ENCODE data around the gene DCST2.

The DCST2 gene

DNA sequence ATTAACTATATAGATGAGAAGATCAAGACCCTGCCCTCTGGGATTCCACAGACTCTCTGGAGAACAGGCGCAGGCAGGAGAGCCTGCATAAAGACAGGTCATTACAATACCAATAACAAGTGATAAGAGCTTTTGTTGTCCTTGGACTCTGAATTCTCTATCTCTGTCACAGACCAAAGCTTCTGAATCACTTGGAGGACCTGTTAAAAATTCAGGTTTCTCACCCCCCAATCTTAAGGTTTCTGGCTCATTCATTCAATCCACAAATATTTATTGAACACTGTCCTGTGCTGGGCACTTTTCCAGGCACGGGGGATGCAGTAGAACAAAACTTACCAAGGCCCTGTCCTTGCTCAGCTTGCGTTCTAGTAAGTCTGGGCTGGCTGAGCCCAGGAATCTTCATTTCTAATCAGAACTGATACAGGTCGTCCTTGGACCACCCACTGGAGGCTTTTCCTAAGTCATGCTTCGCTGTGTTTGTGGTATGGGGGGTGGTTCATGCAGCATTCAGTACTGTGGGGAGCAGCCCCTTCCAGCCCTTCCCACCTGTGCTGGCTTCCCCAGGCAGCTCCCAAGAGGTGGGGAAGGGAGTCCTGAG is 31.4 kb upstream of the DCST2 start:
- H3K4me3 ChIP-seq (ENCODE audit: low read length) = peak overlapping the region; percentile 89
- no peak overlapping the region for H3K27ac ChIP-seq (ENCODE audit: low read length)
- no peak overlapping the region for H3K9ac ChIP-seq (ENCODE audit: low read length)
- H3K4me1 ChIP-seq (ENCODE audit: control insufficient read depth, low read depth, low read length) = peaks cover 18% of the 10 kb centered on the region
- H3K27me3 ChIP-seq (ENCODE audit: control insufficient read depth, insufficient read depth, low read length) = peaks cover 6% of the 10 kb centered on the region
- H3K9me3 ChIP-seq (ENCODE audit: control insufficient read depth, low read depth, low read length) = no peaks in the 10 kb centered on the region
- peaks cover 12% of the 10 kb centered on the region for H3K36me3 ChIP-seq (ENCODE audit: control insufficient read depth, low read depth, low read length)

DNA sequence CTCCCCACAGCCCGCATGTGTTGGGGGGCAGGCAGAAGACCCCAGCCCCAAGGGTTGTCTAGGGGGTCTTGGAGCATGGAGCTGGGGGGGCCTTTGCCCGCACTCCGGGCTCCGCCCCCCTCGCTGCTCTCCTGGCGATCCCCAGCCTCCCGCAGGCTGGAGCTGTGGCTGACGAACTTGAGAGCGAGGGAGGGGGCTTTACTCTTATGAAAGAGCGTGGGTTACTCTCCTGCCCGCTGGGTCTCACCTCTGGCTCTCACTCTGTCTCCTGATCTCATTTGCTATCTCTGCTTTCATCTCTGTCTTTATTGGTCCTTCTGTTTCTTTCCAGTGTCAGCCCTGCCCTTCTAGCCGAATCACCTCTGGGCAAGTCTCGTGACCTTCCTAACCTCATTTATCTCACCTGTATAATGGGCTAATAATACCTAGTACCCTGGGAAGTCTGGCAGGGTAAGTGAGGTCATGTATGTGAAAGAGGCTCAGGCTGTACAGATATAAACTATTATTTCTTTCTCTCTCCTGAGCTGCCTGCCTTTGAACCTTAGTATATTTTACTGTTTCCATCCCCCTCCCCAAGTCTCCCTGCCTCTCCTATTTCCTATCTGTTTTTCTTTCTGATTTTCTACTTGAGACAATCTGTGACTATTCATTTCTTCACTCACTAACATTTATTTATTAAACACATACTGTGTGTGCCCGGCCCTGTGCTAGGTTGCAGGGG is 30.7 kb upstream of the DCST2 start:
- peaks cover 12% of the 10 kb centered on the region for H3K36me3 ChIP-seq (ENCODE audit: control insufficient read depth, low read depth, low read length)
- peak overlapping the region; percentile 82 for H3K9ac ChIP-seq (ENCODE audit: low read length)
- H3K27ac ChIP-seq (ENCODE audit: low read length) = no peak overlapping the region
- peaks cover 6% of the 10 kb centered on the region for H3K27me3 ChIP-seq (ENCODE audit: control insufficient read depth, insufficient read depth, low read length)
- H3K9me3 ChIP-seq (ENCODE audit: control insufficient read depth, low read depth, low read length) = no peaks in the 10 kb centered on the region
- H3K4me3 ChIP-seq (ENCODE audit: low read length) = peak overlapping the region; percentile 89
- peaks cover 18% of the 10 kb centered on the region for H3K4me1 ChIP-seq (ENCODE audit: control insufficient read depth, low read depth, low read length)

DNA sequence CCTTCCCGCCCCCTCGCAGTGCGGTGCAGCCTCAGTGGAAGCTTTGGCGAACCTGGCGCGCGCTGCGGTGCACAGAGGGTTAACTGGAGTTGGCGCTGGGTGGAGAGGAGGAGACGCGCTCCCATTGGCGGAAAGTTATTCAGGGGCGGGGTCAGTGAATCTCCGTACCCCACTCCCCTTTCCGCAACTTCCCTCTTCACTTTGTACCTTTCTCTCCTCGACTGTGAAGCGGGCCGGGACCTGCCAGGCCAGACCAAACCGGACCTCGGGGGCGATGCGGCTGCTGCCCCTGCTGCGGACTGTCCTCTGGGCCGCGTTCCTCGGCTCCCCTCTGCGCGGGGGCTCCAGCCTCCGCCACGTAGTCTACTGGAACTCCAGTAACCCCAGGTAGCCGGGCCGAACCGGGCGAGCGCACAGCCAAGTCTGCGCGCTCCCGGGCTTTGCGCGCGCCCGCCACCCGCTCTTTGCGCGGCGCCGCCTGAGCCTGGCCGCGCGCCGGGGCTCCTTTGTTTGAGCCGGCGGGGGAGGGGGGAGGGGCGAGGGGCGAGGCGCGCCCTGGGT is 30.0 kb upstream of the DCST2 start, which contains the start of gene EFNA4:
Gene EFNA4, plus strand, starts transcription at position 191 of the 561 bp plus-strand sequence. Its CDS starts 84 bp downstream, at position 275.
- H3K27ac ChIP-seq (ENCODE audit: low read length) = no peak within 1 kb of the TSS
- peaks cover 6% of the 10 kb centered on the region for H3K27me3 ChIP-seq (ENCODE audit: control insufficient read depth, insufficient read depth, low read length)
- peaks cover 18% of the 10 kb centered on the region for H3K4me1 ChIP-seq (ENCODE audit: control insufficient read depth, low read depth, low read length)
- H3K9ac ChIP-seq (ENCODE audit: low read length) = peak within 1 kb of the TSS; percentile 82
- peaks cover 6% of the 10 kb centered on the region for H3K36me3 ChIP-seq (ENCODE audit: control insufficient read depth, low read depth, low read length)
- H3K9me3 ChIP-seq (ENCODE audit: control insufficient read depth, low read depth, low read length) = no peaks in the 10 kb centered on the region
- H3K4me3 ChIP-seq (ENCODE audit: low read length) = peak within 1 kb of the TSS; percentile 89

DNA sequence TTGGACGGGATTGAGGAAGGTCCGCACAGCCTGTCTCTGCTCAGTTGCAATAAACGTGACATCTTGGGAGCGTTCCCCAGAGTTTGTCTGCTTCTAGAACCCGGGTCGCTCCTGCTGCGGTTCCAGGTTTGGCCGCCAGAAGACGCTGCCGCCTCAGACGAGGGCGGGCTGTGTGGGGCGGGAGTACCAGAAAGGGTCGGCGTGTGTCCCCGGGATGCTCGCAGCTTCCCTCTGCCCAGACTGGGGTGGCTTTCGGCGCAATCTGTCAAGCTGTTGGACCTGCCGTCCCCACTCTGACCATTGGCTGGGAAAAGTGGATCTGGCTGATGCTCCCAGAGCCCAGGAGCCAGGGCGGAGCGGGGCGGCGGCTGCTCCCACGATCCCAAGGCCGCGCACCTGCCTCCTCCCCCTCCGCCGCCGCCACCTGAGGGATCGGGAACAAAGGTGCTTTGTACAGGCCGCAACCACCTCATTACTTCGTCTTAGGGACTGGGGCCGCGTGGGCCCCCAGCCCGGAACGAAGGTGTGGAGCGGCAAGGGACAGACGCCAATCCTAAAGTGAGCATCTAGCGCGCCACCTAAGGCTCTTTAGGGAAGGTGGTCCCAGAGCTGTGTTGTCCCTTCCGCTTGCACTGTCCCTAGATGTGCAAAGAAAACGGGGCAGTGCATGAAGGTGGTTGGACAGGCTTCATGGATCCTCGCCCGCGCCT is 29.3 kb upstream of the DCST2 start:
- Histone ChIP-seq H3K9me3 (ENCODE audit: control insufficient read depth, low read depth, low read length) (no peaks in the 10 kb centered on the region), H3K27me3 (ENCODE audit: control insufficient read depth, insufficient read depth, low read length) (peaks cover 6% of the 10 kb centered on the region), H3K9ac (ENCODE audit: low read length) (no peak overlapping the region), H3K4me3 (ENCODE audit: low read length) (peak overlapping the region; percentile 89), H3K4me1 (ENCODE audit: control insufficient read depth, low read depth, low read length) (peaks cover 18% of the 10 kb centered on the region), H3K36me3 (ENCODE audit: control insufficient read depth, low read depth, low read length) (peaks cover 9% of the 10 kb centered on the region), H3K27ac (ENCODE audit: low read length) (no peak overlapping the region)

DNA sequence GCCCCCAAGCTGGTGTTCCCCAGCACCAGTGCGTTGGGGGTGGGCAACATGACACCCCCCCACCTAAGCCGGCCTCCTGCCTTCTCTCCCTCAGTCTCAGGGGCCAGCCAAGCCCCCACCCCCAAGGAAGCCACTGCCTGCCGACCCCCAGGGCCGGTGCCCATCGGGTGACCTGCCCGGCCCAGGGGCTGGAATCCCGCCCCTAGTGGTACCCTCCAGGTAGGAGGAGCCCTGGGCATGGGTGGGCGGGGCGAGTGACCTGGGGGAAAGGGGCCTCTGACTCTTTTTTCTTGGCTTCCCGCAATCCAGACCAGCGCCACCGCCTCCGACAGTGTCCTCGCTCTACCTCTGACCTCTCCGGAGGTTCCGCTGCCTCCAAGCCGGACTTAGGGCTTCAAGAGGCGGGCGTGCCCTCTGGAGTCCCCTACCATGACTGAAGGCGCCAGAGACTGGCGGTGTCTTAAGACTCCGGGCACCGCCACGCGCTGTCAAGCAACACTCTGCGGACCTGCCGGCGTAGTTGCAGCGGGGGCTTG is 28.6 kb upstream of the DCST2 start:
- H3K4me1 ChIP-seq (ENCODE audit: control insufficient read depth, low read depth, low read length) = peaks cover 18% of the 10 kb centered on the region
- H3K27me3 ChIP-seq (ENCODE audit: control insufficient read depth, insufficient read depth, low read length) = peaks cover 6% of the 10 kb centered on the region
- peaks cover 10% of the 10 kb centered on the region for H3K36me3 ChIP-seq (ENCODE audit: control insufficient read depth, low read depth, low read length)
- no peak overlapping the region for H3K9ac ChIP-seq (ENCODE audit: low read length)
- H3K9me3 ChIP-seq (ENCODE audit: control insufficient read depth, low read depth, low read length) = no peaks in the 10 kb centered on the region
- peak overlapping the region; percentile 89 for H3K4me3 ChIP-seq (ENCODE audit: low read length)
- H3K27ac ChIP-seq (ENCODE audit: low read length) = no peak overlapping the region

DNA sequence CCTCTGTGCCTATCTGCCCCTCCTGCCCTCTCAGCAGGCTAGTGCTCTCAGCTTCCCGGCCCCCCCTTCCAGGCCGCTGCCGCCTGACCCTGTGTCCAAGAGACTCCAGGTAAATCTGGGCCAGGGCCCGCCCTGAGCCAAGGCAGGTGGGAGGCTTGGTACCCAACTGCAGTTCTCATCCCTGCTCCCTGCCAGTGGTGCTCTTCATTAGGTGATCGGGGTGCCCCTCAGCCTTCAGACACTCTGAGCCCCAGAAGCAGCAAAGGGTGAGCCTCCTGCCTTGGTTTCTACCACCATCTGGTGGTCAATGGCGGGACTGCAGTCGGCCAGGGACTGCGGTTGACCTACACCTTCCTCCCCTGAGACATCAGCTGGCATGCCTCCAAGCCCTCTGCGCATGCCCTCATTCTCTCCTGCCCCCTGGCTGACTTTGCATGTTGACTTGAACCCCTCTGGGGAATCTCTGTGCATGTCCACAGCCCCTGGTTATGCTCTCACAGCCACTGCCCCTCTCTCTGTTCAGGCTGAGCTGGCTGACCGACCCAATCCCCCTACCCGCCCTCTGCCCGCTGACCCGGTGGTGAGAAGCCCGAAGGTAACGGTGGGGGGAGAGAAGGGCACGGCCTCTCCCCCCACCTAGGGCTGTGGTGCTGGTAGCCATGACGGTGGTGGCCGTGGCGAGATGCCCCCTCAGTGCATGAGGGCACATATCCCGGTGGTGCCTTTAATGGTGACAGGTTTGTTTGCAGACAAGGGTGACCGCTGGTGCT is 28.0 kb upstream of the DCST2 start:
- H3K9me3 ChIP-seq (ENCODE audit: control insufficient read depth, low read depth, low read length) = no peaks in the 10 kb centered on the region
- H3K27me3 ChIP-seq (ENCODE audit: control insufficient read depth, insufficient read depth, low read length) = peaks cover 6% of the 10 kb centered on the region
- H3K36me3 ChIP-seq (ENCODE audit: control insufficient read depth, low read depth, low read length) = peaks cover 8% of the 10 kb centered on the region
- H3K27ac ChIP-seq (ENCODE audit: low read length) = no peak overlapping the region
- peak overlapping the region; percentile 89 for H3K4me3 ChIP-seq (ENCODE audit: low read length)
- no peak overlapping the region for H3K9ac ChIP-seq (ENCODE audit: low read length)
- peaks cover 18% of the 10 kb centered on the region for H3K4me1 ChIP-seq (ENCODE audit: control insufficient read depth, low read depth, low read length)

DNA sequence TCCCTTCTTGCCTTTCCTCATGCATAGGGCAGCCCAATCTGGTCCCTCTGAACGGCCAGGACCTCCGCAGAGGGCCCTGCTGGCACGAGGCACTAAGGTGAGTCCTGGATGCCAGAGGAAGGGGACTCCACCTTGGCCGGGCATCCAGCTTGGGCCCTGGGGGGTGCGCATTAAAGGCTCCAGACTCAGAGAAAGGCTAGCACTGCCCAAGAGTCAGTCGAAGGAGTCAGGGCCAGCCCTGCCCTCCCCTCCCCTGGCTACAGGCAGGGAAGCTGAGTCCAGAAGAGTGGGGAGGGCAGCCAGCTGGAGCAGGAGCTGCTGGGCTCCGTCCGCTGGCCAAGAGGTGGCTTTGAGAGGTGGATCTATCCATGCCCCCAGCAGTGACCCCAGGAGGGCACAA is 27.2 kb upstream of the DCST2 start:
- no peak overlapping the region for H3K9ac ChIP-seq (ENCODE audit: low read length)
- peaks cover 6% of the 10 kb centered on the region for H3K27me3 ChIP-seq (ENCODE audit: control insufficient read depth, insufficient read depth, low read length)
- no peaks in the 10 kb centered on the region for H3K9me3 ChIP-seq (ENCODE audit: control insufficient read depth, low read depth, low read length)
- H3K4me3 ChIP-seq (ENCODE audit: low read length) = no peak overlapping the region
- H3K27ac ChIP-seq (ENCODE audit: low read length) = no peak overlapping the region
- H3K36me3 ChIP-seq (ENCODE audit: control insufficient read depth, low read depth, low read length) = peaks cover 8% of the 10 kb centered on the region
- peaks cover 18% of the 10 kb centered on the region for H3K4me1 ChIP-seq (ENCODE audit: control insufficient read depth, low read depth, low read length)

DNA sequence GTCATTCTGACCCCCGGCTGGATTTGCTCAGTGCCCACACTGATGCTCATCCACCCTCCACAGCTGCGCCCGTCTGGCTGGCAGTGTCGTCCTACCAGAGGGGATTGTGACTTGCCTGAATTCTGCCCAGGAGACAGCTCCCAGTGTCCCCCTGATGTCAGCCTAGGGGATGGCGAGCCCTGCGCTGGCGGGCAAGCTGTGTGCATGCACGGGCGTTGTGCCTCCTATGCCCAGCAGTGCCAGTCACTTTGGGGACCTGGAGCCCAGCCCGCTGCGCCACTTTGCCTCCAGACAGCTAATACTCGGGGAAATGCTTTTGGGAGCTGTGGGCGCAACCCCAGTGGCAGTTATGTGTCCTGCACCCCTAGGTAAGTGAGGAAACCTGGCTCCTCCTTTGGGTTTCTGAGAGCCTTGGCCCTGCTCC is 24.2 kb upstream of the DCST2 start:
- Histone ChIP-seq H3K9me3 (ENCODE audit: control insufficient read depth, low read depth, low read length) (no peaks in the 10 kb centered on the region), H3K9ac (ENCODE audit: low read length) (no peak overlapping the region), H3K4me3 (ENCODE audit: low read length) (no peak overlapping the region), H3K27me3 (ENCODE audit: control insufficient read depth, insufficient read depth, low read length) (peaks cover 1% of the 10 kb centered on the region), H3K4me1 (ENCODE audit: control insufficient read depth, low read depth, low read length) (peaks cover 3% of the 10 kb centered on the region), H3K36me3 (ENCODE audit: control insufficient read depth, low read depth, low read length) (peaks cover 8% of the 10 kb centered on the region), H3K27ac (ENCODE audit: low read length) (no peak overlapping the region)

DNA sequence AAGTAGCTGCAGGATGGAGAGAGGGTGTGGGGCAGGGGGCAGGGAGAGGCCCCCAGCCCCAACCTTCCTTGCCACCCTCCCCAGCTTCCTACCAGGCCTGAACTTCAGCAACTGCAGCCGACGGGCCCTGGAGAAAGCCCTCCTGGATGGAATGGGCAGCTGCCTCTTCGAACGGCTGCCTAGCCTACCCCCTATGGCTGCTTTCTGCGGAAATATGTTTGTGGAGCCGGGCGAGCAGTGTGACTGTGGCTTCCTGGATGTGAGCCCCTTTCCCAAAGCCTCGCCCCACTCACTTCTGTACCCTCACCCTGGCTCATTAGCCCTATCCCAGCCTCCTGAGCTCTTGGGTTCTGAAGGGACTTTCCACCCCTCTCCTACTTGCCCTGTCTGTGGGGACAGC is 23.5 kb upstream of the DCST2 start:
- Histone ChIP-seq H3K27me3 (ENCODE audit: control insufficient read depth, insufficient read depth, low read length) (peaks cover 8% of the 10 kb centered on the region), H3K9ac (ENCODE audit: low read length) (no peak overlapping the region), H3K4me3 (ENCODE audit: low read length) (no peak overlapping the region), H3K36me3 (ENCODE audit: control insufficient read depth, low read depth, low read length) (peaks cover 8% of the 10 kb centered on the region), H3K27ac (ENCODE audit: low read length) (no peak overlapping the region), H3K4me1 (ENCODE audit: control insufficient read depth, low read depth, low read length) (peaks cover 5% of the 10 kb centered on the region), H3K9me3 (ENCODE audit: control insufficient read depth, low read depth, low read length) (no peaks in the 10 kb centered on the region)

DNA sequence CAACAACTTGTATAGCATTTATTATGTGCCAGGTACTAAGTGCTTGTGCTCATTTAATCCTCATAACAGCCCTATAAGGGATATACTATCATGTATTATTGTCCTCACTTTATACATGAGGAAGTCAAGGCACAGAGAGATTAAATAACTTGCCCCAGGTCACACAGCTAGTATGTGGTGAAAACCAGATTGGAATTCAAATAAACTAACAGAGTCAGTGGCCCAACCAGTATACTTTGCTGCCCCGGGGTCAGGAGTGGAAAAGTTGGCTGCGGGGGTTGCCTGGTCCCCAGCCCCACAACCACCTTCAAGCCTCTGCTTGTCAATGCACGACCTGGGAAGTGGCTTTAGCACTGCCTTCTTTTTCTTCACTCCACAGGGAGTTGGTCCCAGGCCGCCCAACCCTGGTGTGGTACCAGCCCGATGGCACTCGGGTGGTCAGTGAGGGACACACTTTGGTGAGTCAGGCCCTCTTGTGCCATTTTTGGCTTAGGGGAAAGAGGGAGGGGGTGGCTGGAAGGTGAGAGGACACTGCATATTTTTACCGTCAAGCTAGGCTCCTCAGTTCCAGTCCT is 20.0 kb upstream of the DCST2 start:
- H3K9ac ChIP-seq (ENCODE audit: low read length) = no peak overlapping the region
- no peaks in the 10 kb centered on the region for H3K9me3 ChIP-seq (ENCODE audit: control insufficient read depth, low read depth, low read length)
- no peak overlapping the region for H3K27ac ChIP-seq (ENCODE audit: low read length)
- peaks cover 8% of the 10 kb centered on the region for H3K36me3 ChIP-seq (ENCODE audit: control insufficient read depth, low read depth, low read length)
- H3K4me3 ChIP-seq (ENCODE audit: low read length) = no peak overlapping the region
- H3K4me1 ChIP-seq (ENCODE audit: control insufficient read depth, low read depth, low read length) = peaks cover 10% of the 10 kb centered on the region
- peaks cover 23% of the 10 kb centered on the region for H3K27me3 ChIP-seq (ENCODE audit: control insufficient read depth, insufficient read depth, low read length)

Data from iPS-18a (cell line).